Vagina (tissue), 2 donors: Measurements from ENCODE around the gene RMI2. TPM values are rescaled to one million over a fixed set of nuclear protein-coding genes. Genes with fewer than 3 reads are reported as not detected.

Experiments
- DNase-seq, 2 donors: peaks; one replicate each; pipeline ENCODE4 v3.0.0-alpha.2; 2017; ENCODE audit errors: extremely low spot score in 2 of 2
- H3K27ac ChIP-seq: fragments of 200-600 bp; sonication (generic); one replicate; pipeline ENCODE4 v1.5.1; 2019
- H3K27me3 ChIP-seq: fragments of 200-600 bp; sonication (generic); one replicate; pipeline ENCODE4 v1.5.1; 2019
- H3K36me3 ChIP-seq, 2 donors: fragments of 200-600 bp; sonication (generic); one replicate each; pipeline ENCODE4 v1.5.1; 2017 to 2019
- H3K4me1 ChIP-seq: fragments of 200-600 bp; sonication (generic); one replicate; pipeline ENCODE4 v1.5.1; 2019
- H3K4me3 ChIP-seq, 2 donors: fragments of 200-600 bp; sonication (generic); 1 replicate in 1 of 2; 2 replicates in 1 of 2; pipeline ENCODE4 v1.5.1; 2016 to 2019
- H3K9me3 ChIP-seq: fragments of 200-600 bp; sonication (generic); one replicate; pipeline ENCODE4 v1.5.1; 2019
- CTCF ChIP-seq, 3 experiments: fragments of 450-650 bp in 2 of 3; fragments of 200-600 bp in 1 of 3; sonication (generic) in 1 of 3; IDR thresholded peaks; one replicate each; pipeline ENCODE4 v1.5.1; 2017 to 2019; ENCODE audit warnings: antibody characterized with exemption in 3 of 3, mild to moderate bottlenecking in 2 of 3, moderate library complexity in 2 of 3
- POLR2A ChIP-seq, 2 donors: fragments of 450-650 bp; IDR thresholded peaks; one replicate each; pipeline ENCODE4 v1.6.1; 2017; ENCODE audit warnings: antibody characterized with exemption in 2 of 2, mild to moderate bottlenecking in 2 of 2, moderate library complexity in 2 of 2
- POLR2AphosphoS5 ChIP-seq, 2 donors: sonication (generic); formaldehyde crosslinking; IDR thresholded peaks; one replicate each; pipeline ENCODE4 v1.9.0; 2017; ENCODE audit warnings: antibody characterized with exemption in 2 of 2, mild to moderate bottlenecking in 2 of 2, low read depth in 1 of 2; ENCODE audit not compliant: insufficient read depth in 1 of 2
- intact Hi-C: fragments of 100-400 bp; cut with DNase I; formaldehyde crosslinking; loops from one replicate; pipeline ENCODE4 v1.15.1; 2023
- total RNA-seq: library from RNA; depleted of rRNA; stranded (reverse); fragments of >200 nt; gene quantifications from one replicate; pipeline ENCODE4 v1.2.3, GENCODE V29; 2016

RMI2 gene
- total RNA-seq, 1 donor from 2014 or later, result 0.74 TPM

- no peaks in the 10 kb centered on the region for H3K36me3 ChIP-seq
- intact Hi-C loops, result no loop called here
- peak overlapping the region; percentile 89 for H3K27ac ChIP-seq
- no peak for TF ChIP-seq POLR2A (IDR thresholded peaks at IDR 0.05)
- TF ChIP-seq POLR2AphosphoS5 (IDR thresholded peaks at IDR 0.05; ENCODE audit: insufficient read depth in 1 of 2, low read depth in 1 of 2), result no peak
- TF ChIP-seq CTCF (IDR thresholded peaks at IDR 0.05), result peak in 1 of 3 experiments; percentile 5
- no peak overlapping the region for H3K4me3 ChIP-seq
- peaks cover 49% of the 10 kb centered on the region for H3K4me1 ChIP-seq
- no peak for DNase-seq
- no peaks in the 10 kb centered on the region for H3K9me3 ChIP-seq
- no peaks in the 10 kb centered on the region for H3K27me3 ChIP-seq
These were observed 5.3 kb downstream of the RMI2 start for GRCh38 chr16:11350519-11350918.

- Histone ChIP-seq H3K27ac (peak overlapping the region; percentile 89), H3K9me3 (no peaks in the 10 kb centered on the region), H3K27me3 (no peaks in the 10 kb centered on the region), H3K4me1 (peaks cover 49% of the 10 kb centered on the region), H3K36me3 (no peaks in the 10 kb centered on the region), H3K4me3 (no peak overlapping the region)
- intact Hi-C loops, result no loop called here
- TF ChIP-seq CTCF (IDR thresholded peaks at IDR 0.05) (no peak), POLR2AphosphoS5 (IDR thresholded peaks at IDR 0.05; ENCODE audit: insufficient read depth in 1 of 2, low read depth in 1 of 2) (peak in 1 of 2 donors; percentile 10)
- no peak for DNase-seq
These were observed 5.7 kb downstream of the RMI2 start for GRCh38 chr16:11350921-11351335.

- intact Hi-C loops, result no loop called here
- H3K27me3 ChIP-seq, result no peaks in the 10 kb centered on the region
- H3K36me3 ChIP-seq, result no peaks in the 10 kb centered on the region
- H3K9me3 ChIP-seq, result no peaks in the 10 kb centered on the region
- no peak for DNase-seq
- peaks cover 65% of the 10 kb centered on the region for H3K4me1 ChIP-seq
- no peak overlapping the region for H3K4me3 ChIP-seq
- no peak overlapping the region for H3K27ac ChIP-seq
- TF ChIP-seq POLR2AphosphoS5 (IDR thresholded peaks at IDR 0.05; ENCODE audit: insufficient read depth in 1 of 2, low read depth in 1 of 2), result no peak
- TF ChIP-seq CTCF (IDR thresholded peaks at IDR 0.05), result no peak
- no peak for TF ChIP-seq POLR2A (IDR thresholded peaks at IDR 0.05)
These were observed 7.9 kb downstream of the RMI2 start for GRCh38 chr16:11353158-11353557.

- Histone ChIP-seq H3K36me3 (no peaks in the 10 kb centered on the region), H3K27me3 (no peaks in the 10 kb centered on the region), H3K4me1 (peaks cover 67% of the 10 kb centered on the region), H3K27ac (peak overlapping the region; percentile 65), H3K9me3 (no peaks in the 10 kb centered on the region), H3K4me3 (no peak overlapping the region)
- DNase-seq, result no peak
- intact Hi-C loops, result no loop called here
- TF ChIP-seq CTCF (IDR thresholded peaks at IDR 0.05) (no peak), POLR2AphosphoS5 (IDR thresholded peaks at IDR 0.05; ENCODE audit: insufficient read depth in 1 of 2, low read depth in 1 of 2) (no peak), POLR2A (IDR thresholded peaks at IDR 0.05) (no peak)
These were observed 9.1 kb downstream of the RMI2 start for GRCh38 chr16:11354407-11354732.

GRCh38 chr16:11354733-11355574 lies 9.7 kb downstream of the RMI2 start:
- TF ChIP-seq POLR2AphosphoS5 (IDR thresholded peaks at IDR 0.05; ENCODE audit: insufficient read depth in 1 of 2, low read depth in 1 of 2) (no peak), POLR2A (IDR thresholded peaks at IDR 0.05) (no peak), CTCF (IDR thresholded peaks at IDR 0.05) (no peak)
- Histone ChIP-seq H3K9me3 (no peaks in the 10 kb centered on the region), H3K4me1 (peaks cover 67% of the 10 kb centered on the region), H3K36me3 (no peaks in the 10 kb centered on the region), H3K27ac (peak overlapping the region; percentile 65), H3K27me3 (no peaks in the 10 kb centered on the region), H3K4me3 (no peak overlapping the region)
- DNase-seq, result no peak
- intact Hi-C loops, result loop anchor here (5.0 kb wide), 2 partner anchors 98 to 393 kb away; partner anchors contain the start of gene SOCS1
